Type B pancreatic cell (in vitro differentiated cells): ENCODE results near the gene KIF15. TPM values are rescaled to one million over a fixed set of nuclear protein-coding genes. Genes with fewer than 3 reads are reported as not detected.

Source experiments
- DNase-seq: peaks from one replicate; pipeline ENCODE4 v3.0.0; 2021; ENCODE audit warnings: mixed read lengths; ENCODE audit not compliant: unreplicated experiment; ENCODE audit errors: extremely low spot score
- H3K27ac Mint-ChIP-seq: 2 replicates; pipeline ENCODE4 v1.8.0; 2021; ENCODE audit warnings: mild to moderate bottlenecking, mixed read lengths
- H3K27me3 Mint-ChIP-seq: 2 replicates; pipeline ENCODE4 v1.8.0; 2021; ENCODE audit warnings: mixed read lengths
- H3K36me3 Mint-ChIP-seq: 2 replicates; pipeline ENCODE4 v1.8.0; 2021; ENCODE audit warnings: mixed read lengths
- H3K4me1 Mint-ChIP-seq: one replicate; pipeline ENCODE4 v1.8.0; 2021; ENCODE audit warnings: mixed read lengths; ENCODE audit not compliant: unreplicated experiment
- H3K4me3 Mint-ChIP-seq: 2 replicates; pipeline ENCODE4 v1.8.0; 2021; ENCODE audit warnings: mild to moderate bottlenecking, mixed read lengths
- H3K9me3 Mint-ChIP-seq: 2 replicates; pipeline ENCODE4 v1.8.0; 2021; ENCODE audit warnings: mixed read lengths
- CTCF ChIP-seq: fragments of 200-600 bp; sonication (generic); conservative IDR thresholded peaks from 2 replicates; pipeline ENCODE4 v1.5.0; 2021; ENCODE audit warnings: antibody characterized with exemption, mild to moderate bottlenecking
- total RNA-seq: library from RNA; stranded (reverse); gene quantifications from 2 replicates; pipeline ENCODE4 v1.2.1, GENCODE V29; 2021; ENCODE audit warnings: low replicate concordance

Gene KIF15
- total RNA-seq, 1 donor from 2014 or later: 24.8 TPM

GRCh38 chr3:44831232-44831631 lies 69.6 kb downstream of the KIF15 start:
- TF ChIP-seq CTCF: no peak
- Mint-ChIP-seq H3K4me3 (no peak overlapping the region), H3K27ac (no peak overlapping the region), H3K36me3 (peaks cover 13% of the 10 kb centered on the region), H3K9me3 (no peaks in the 10 kb centered on the region), H3K27me3 (no peaks in the 10 kb centered on the region), H3K4me1 (no peaks in the 10 kb centered on the region)
- no peak for DNase-seq

GRCh38 chr3:44832032-44832431 lies 70.4 kb downstream of the KIF15 start:
- H3K9me3 Mint-ChIP-seq: no peaks in the 10 kb centered on the region
- H3K27ac Mint-ChIP-seq: no peak overlapping the region
- DNase-seq: no peak
- H3K27me3 Mint-ChIP-seq: no peaks in the 10 kb centered on the region
- H3K4me1 Mint-ChIP-seq: no peaks in the 10 kb centered on the region
- peaks cover 18% of the 10 kb centered on the region for H3K36me3 Mint-ChIP-seq
- no peak overlapping the region for H3K4me3 Mint-ChIP-seq
- TF ChIP-seq CTCF: no peak

DNA sequence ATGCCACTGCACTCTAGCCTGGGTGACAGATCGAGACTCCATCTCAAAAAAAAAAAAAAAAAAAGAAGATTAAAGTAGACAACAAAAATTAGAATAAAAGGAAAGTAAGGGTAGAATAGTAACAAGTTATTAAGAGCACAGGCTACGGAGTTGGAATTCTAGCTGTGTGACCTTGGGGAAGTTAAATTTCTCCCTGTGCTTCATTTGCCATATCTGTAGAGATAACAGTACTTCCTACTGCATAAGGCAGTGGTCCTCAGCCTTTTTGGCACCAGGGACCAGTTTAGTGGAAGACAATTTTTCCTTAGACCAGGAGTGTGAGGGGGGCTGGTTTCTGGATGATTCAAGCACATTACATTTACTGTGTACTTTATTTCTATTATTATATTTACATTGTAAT lies 71.4 kb downstream of the KIF15 start:
- H3K36me3 Mint-ChIP-seq: peaks cover 21% of the 10 kb centered on the region

GRCh38 chr3:44833394-44833793 lies 71.8 kb downstream of the KIF15 start:
- no peak for TF ChIP-seq CTCF
- Mint-ChIP-seq H3K9me3 (no peaks in the 10 kb centered on the region), H3K4me1 (no peaks in the 10 kb centered on the region), H3K27me3 (no peaks in the 10 kb centered on the region), H3K4me3 (no peak overlapping the region), H3K36me3 (peaks cover 25% of the 10 kb centered on the region), H3K27ac (no peak overlapping the region)
- no peak for DNase-seq

More for the DNA sequence above, 71.4 kb downstream of the KIF15 start:
- Mint-ChIP-seq H3K27ac (no peak overlapping the region), H3K9me3 (no peaks in the 10 kb centered on the region), H3K4me3 (no peak overlapping the region), H3K4me1 (no peaks in the 10 kb centered on the region), H3K27me3 (no peaks in the 10 kb centered on the region)
- no peak for DNase-seq
- TF ChIP-seq CTCF: no peak

DNA sequence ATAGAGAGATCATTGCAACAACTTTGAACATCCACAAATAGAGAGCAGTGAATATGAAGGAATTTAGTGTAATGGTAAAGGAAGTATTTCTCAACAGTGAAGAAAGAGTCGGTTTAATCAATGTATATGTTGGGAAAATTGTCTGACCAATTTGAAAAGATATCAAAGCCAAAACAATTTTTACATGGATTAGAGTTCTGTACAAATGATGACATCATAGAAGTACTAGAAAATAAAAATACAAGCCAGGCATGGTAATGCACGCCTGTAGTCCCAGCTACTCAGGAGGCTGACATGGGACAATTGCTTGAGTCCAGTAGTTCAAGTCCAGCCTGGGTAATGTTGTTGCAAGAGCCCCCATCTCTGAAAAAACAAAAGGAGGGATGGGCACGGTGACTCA lies 74.1 kb downstream of the KIF15 start:
- no peaks in the 10 kb centered on the region for H3K4me1 Mint-ChIP-seq

More for the DNA sequence above, 74.1 kb downstream of the KIF15 start:
- H3K9me3 Mint-ChIP-seq: no peaks in the 10 kb centered on the region
- H3K4me3 Mint-ChIP-seq: no peak overlapping the region
- H3K27me3 Mint-ChIP-seq: no peaks in the 10 kb centered on the region
- no peak for DNase-seq
- no peak overlapping the region for H3K27ac Mint-ChIP-seq
- TF ChIP-seq CTCF: no peak
- H3K36me3 Mint-ChIP-seq: peaks cover 34% of the 10 kb centered on the region
